ENCODE measurements around the gene FAT3. TPM values are rescaled to one million over a fixed set of nuclear protein-coding genes. Genes with fewer than 3 reads are reported as not detected.

FAT3 gene
- total RNA-seq, 2 donors from 2014 or later = 9.6 to 14.4 TPM

- TF ChIP-seq POLR2AphosphoS5 (IDR thresholded peaks at IDR 0.05) (no peak), CTCF (IDR thresholded peaks at IDR 0.05) (no peak), POLR2A (IDR thresholded peaks at IDR 0.05) (no peak)
- Histone ChIP-seq H3K36me3 (no peaks in the 10 kb centered on the region), H3K4me3 (no peak overlapping the region), H3K4me1 (replicated peaks) (no peaks in the 10 kb centered on the region), H3K9me3 (no peaks in the 10 kb centered on the region), H3K27ac (no peak overlapping the region), H3K27me3 (replicated peaks; ENCODE audit: insufficient read depth) (no peaks in the 10 kb centered on the region)
- no peak for DNase-seq (ENCODE audit: low spot score)
- intact Hi-C loops (cut with DNase I) = no loop called here
- 18% methylated on average over 1 of the region's 1 CpG for WGBS
Measured at GRCh38 chr11:92240916-92241315, 16.3 kb downstream of the FAT3 start.

GRCh38 chr11:92245700-92246271, 21.2 kb downstream of the FAT3 start:
- intact Hi-C loops (cut with DNase I) = no loop called here
- Histone ChIP-seq H3K36me3 (no peaks in the 10 kb centered on the region), H3K27me3 (replicated peaks; ENCODE audit: insufficient read depth) (no peaks in the 10 kb centered on the region), H3K9me3 (no peaks in the 10 kb centered on the region), H3K4me1 (replicated peaks) (no peaks in the 10 kb centered on the region), H3K4me3 (no peak overlapping the region), H3K27ac (no peak overlapping the region)
- DNase-seq (ENCODE audit: low spot score) = no peak
- 98% methylated on average over 5 of the region's 5 CpGs for whole genome bisulfite sequencing
- no peak for TF ChIP-seq POLR2A (IDR thresholded peaks at IDR 0.05)
- TF ChIP-seq POLR2AphosphoS5 (IDR thresholded peaks at IDR 0.05) = no peak
- no peak for TF ChIP-seq CTCF (IDR thresholded peaks at IDR 0.05)

- no peak for DNase-seq (ENCODE audit: low spot score)
- Histone ChIP-seq H3K9me3 (no peaks in the 10 kb centered on the region), H3K4me1 (replicated peaks) (no peaks in the 10 kb centered on the region), H3K36me3 (no peaks in the 10 kb centered on the region), H3K27me3 (replicated peaks; ENCODE audit: insufficient read depth) (no peaks in the 10 kb centered on the region), H3K27ac (no peak overlapping the region), H3K4me3 (no peak overlapping the region)
- intact Hi-C loops (cut with DNase I) = no loop called here
- no peak for TF ChIP-seq CTCF (IDR thresholded peaks at IDR 0.05)
- no peak for TF ChIP-seq POLR2A (IDR thresholded peaks at IDR 0.05)
- TF ChIP-seq POLR2AphosphoS5 (IDR thresholded peaks at IDR 0.05) = no peak
Measured at GRCh38 chr11:92246630-92247029, 22.0 kb downstream of the FAT3 start.

GRCh38 chr11:92249156-92249753, 24.6 kb downstream of the FAT3 start:
- 41% methylated on average over 7 of the region's 7 CpGs for WGBS
- no peaks in the 10 kb centered on the region for H3K27me3 ChIP-seq (replicated peaks; ENCODE audit: insufficient read depth)
- TF ChIP-seq POLR2A (IDR thresholded peaks at IDR 0.05) (no peak), CTCF (IDR thresholded peaks at IDR 0.05) (no peak), POLR2AphosphoS5 (IDR thresholded peaks at IDR 0.05) (no peak)
- H3K4me1 ChIP-seq (replicated peaks) = no peaks in the 10 kb centered on the region
- no peaks in the 10 kb centered on the region for H3K36me3 ChIP-seq
- DNase-seq (ENCODE audit: low spot score) = no peak
- no peak overlapping the region for H3K4me3 ChIP-seq
- H3K27ac ChIP-seq = no peak overlapping the region
- intact Hi-C loops (cut with DNase I) = no loop called here
- no peaks in the 10 kb centered on the region for H3K9me3 ChIP-seq

- Histone ChIP-seq H3K27me3 (replicated peaks; ENCODE audit: insufficient read depth) (no peaks in the 10 kb centered on the region), H3K4me3 (no peak overlapping the region), H3K36me3 (no peaks in the 10 kb centered on the region), H3K4me1 (replicated peaks) (no peaks in the 10 kb centered on the region), H3K27ac (no peak overlapping the region), H3K9me3 (no peaks in the 10 kb centered on the region)
- intact Hi-C loops (cut with DNase I) = loop anchor here (10.0 kb wide), 1 partner anchor 63 kb away; no protein-coding TSS in a partner anchor
- no peak for DNase-seq (ENCODE audit: low spot score)
- 68% methylated on average over 1 of the region's 1 CpG for WGBS
- TF ChIP-seq POLR2AphosphoS5 (IDR thresholded peaks at IDR 0.05) = no peak
- no peak for TF ChIP-seq POLR2A (IDR thresholded peaks at IDR 0.05)
- no peak for TF ChIP-seq CTCF (IDR thresholded peaks at IDR 0.05)
Measured at GRCh38 chr11:92251980-92252379, 27.4 kb downstream of the FAT3 start.

Data from prostate gland (tissue), 2 donors.